Brain microvascular endothelial cell (primary cell): ENCODE results near the gene COX5B.

Experiments
- DNase-seq: peaks from one replicate; pipeline ENCODE4 v3.0.0-alpha.2; 2020
- H3K27ac ChIP-seq: fragments of 250-450 bp; sonication (Bioruptor Pico); 2 replicates; pipeline ENCODE4 v1.5.1; 2020; ENCODE audit warnings: mild to moderate bottlenecking, moderate library complexity
- H3K27me3 ChIP-seq: fragments of 250-450 bp; sonication (Bioruptor Pico); replicated peaks from 2 replicates; pipeline ENCODE4 v1.5.1; 2020; ENCODE audit warnings: mild to moderate bottlenecking
- H3K36me3 ChIP-seq: fragments of 250-450 bp; sonication (Bioruptor Pico); replicated peaks from 2 replicates; pipeline ENCODE4 v1.5.1; 2020; ENCODE audit warnings: mild to moderate bottlenecking
- H3K4me3 ChIP-seq: 2 replicates; pipeline ENCODE4 v1.5.1; 2011; ENCODE audit warnings: low read depth, mild to moderate bottlenecking, control low read depth, low read length, moderate library complexity
- CTCF ChIP-seq: IDR thresholded peaks from 2 replicates; pipeline ENCODE4 v1.5.1; 2011; ENCODE audit warnings: low read depth, mild to moderate bottlenecking, moderate library complexity, low read length, control low read depth, inconsistent platforms; ENCODE audit errors: missing control alignments
- in situ Hi-C: cut with HindIII; loops from 2 replicates; pipeline ENCODE4 v1.10.0; 2017; ENCODE audit warnings: low sequenced_read_pairs, low pct_ligation_motif_present

Gene COX5B

GRCh38 chr2:97656129-97656755 lies 10.4 kb downstream of the COX5B start:
- no peaks in the 10 kb centered on the region for H3K27me3 ChIP-seq
- TF ChIP-seq CTCF, result no peak
- H3K4me3 ChIP-seq, result no peak overlapping the region
- in situ Hi-C loops, result no loop called here
- no peak overlapping the region for H3K27ac ChIP-seq
- peaks cover 31% of the 10 kb centered on the region for H3K36me3 ChIP-seq
- DNase-seq, result no peak

- Histone ChIP-seq H3K27me3 (no peaks in the 10 kb centered on the region), H3K27ac (no peak overlapping the region), H3K36me3 (peaks cover 31% of the 10 kb centered on the region), H3K4me3 (no peak overlapping the region)
- in situ Hi-C loops, result no loop called here
- TF ChIP-seq CTCF, result no peak
- no peak for DNase-seq
These were observed 11.2 kb downstream of the COX5B start for GRCh38 chr2:97656905-97657587.

- H3K36me3 ChIP-seq, result peaks cover 31% of the 10 kb centered on the region
- in situ Hi-C loops, result no loop called here
- DNase-seq, result no peak
- H3K4me3 ChIP-seq, result no peak overlapping the region
- H3K27me3 ChIP-seq, result no peaks in the 10 kb centered on the region
- H3K27ac ChIP-seq, result no peak overlapping the region
- TF ChIP-seq CTCF, result no peak
These were observed 12.3 kb downstream of the COX5B start for GRCh38 chr2:97657986-97658690.

- H3K27me3 ChIP-seq, result no peaks in the 10 kb centered on the region
- peaks cover 31% of the 10 kb centered on the region for H3K36me3 ChIP-seq
- in situ Hi-C loops, result no loop called here
- no peak for DNase-seq
- no peak for TF ChIP-seq CTCF
- H3K4me3 ChIP-seq, result no peak overlapping the region
- H3K27ac ChIP-seq, result no peak overlapping the region
These were observed 12.9 kb downstream of the COX5B start for GRCh38 chr2:97658691-97659157.

- TF ChIP-seq CTCF, result no peak
- Histone ChIP-seq H3K27ac (no peak overlapping the region), H3K36me3 (peaks cover 29% of the 10 kb centered on the region), H3K27me3 (no peaks in the 10 kb centered on the region), H3K4me3 (no peak overlapping the region)
- in situ Hi-C loops, result no loop called here
- DNase-seq, result no peak
These were observed 13.6 kb downstream of the COX5B start for GRCh38 chr2:97659256-97660043.
